ENCODE data around the gene THADA. TPM values are rescaled to one million over a fixed set of nuclear protein-coding genes. Genes with fewer than 3 reads are reported as not detected.

The THADA gene
- total RNA-seq, 1 donor from 2014 or later, result 11.0 TPM

GRCh38 chr2:43414033-43414432 lies 181.8 kb downstream of the THADA start:
- no peak overlapping the region for H3K4me3 ChIP-seq (ENCODE audit: low read depth, low read length)
- no peak for TF ChIP-seq CTCF (conservative IDR thresholded peaks at IDR 0.05; ENCODE audit: low read depth, low read length)
- no peak for DNase-seq (ENCODE audit: low read depth)

- no peak for DNase-seq (ENCODE audit: low read depth)
- H3K4me3 ChIP-seq (ENCODE audit: low read depth, low read length), result no peak overlapping the region
- no peak for TF ChIP-seq CTCF (conservative IDR thresholded peaks at IDR 0.05; ENCODE audit: low read depth, low read length)
Observed at GRCh38 chr2:43412114-43412753, 183.6 kb downstream of the THADA start.

GRCh38 chr2:43410055-43410604 lies 185.7 kb downstream of the THADA start:
- no peak overlapping the region for H3K4me3 ChIP-seq (ENCODE audit: low read depth, low read length)
- DNase-seq (ENCODE audit: low read depth), result no peak
- TF ChIP-seq CTCF (conservative IDR thresholded peaks at IDR 0.05; ENCODE audit: low read depth, low read length), result no peak

GRCh38 chr2:43408407-43409160 lies 187.3 kb downstream of the THADA start:
- TF ChIP-seq CTCF (conservative IDR thresholded peaks at IDR 0.05; ENCODE audit: low read depth, low read length), result no peak
- H3K4me3 ChIP-seq (ENCODE audit: low read depth, low read length), result no peak overlapping the region
- DNase-seq (ENCODE audit: low read depth), result no peak

- DNase-seq (ENCODE audit: low read depth), result no peak
- H3K4me3 ChIP-seq (ENCODE audit: low read depth, low read length), result no peak overlapping the region
- TF ChIP-seq CTCF (conservative IDR thresholded peaks at IDR 0.05; ENCODE audit: low read depth, low read length), result no peak
Observed at GRCh38 chr2:43407935-43408334, 187.9 kb downstream of the THADA start.

GRCh38 chr2:43406651-43407279 lies 189.1 kb downstream of the THADA start:
- DNase-seq (ENCODE audit: low read depth), result no peak
- TF ChIP-seq CTCF (conservative IDR thresholded peaks at IDR 0.05; ENCODE audit: low read depth, low read length), result no peak
- H3K4me3 ChIP-seq (ENCODE audit: low read depth, low read length), result no peak overlapping the region
